IMR-90 (cell line): ENCODE results near the gene NAA35.

ENCODE experiments used
- BHLHE40 ChIP-seq: fragments of 150-350 bp; IDR thresholded peaks from 2 replicates; pipeline ENCODE4 v1.6.1; 2016; ENCODE audit warnings: mild to moderate bottlenecking, low read depth, low read length
- CEBPB ChIP-seq: IDR thresholded peaks from 2 replicates; pipeline ENCODE4 v1.6.1; 2012; ENCODE audit warnings: low read depth, low read length, improper control_type of control experiment
- CTCF ChIP-seq: conservative IDR thresholded peaks from 2 replicates; pipeline ENCODE4 v1.5.1; 2012; ENCODE audit warnings: mild to moderate bottlenecking, low read depth, low read length, improper control_type of control experiment
- FOS ChIP-seq: fragments of 150-350 bp; IDR thresholded peaks from 2 replicates; pipeline ENCODE4 v1.6.1; 2016; ENCODE audit warnings: low read depth, low read length
- MAFK ChIP-seq: IDR thresholded peaks from 2 replicates; pipeline ENCODE4 v1.6.1; 2012; ENCODE audit warnings: low read depth, low read length, improper control_type of control experiment
- MAZ ChIP-seq: IDR thresholded peaks from 2 replicates; pipeline ENCODE4 v1.6.1; 2012; ENCODE audit warnings: low read depth, mild to moderate bottlenecking, low read length, improper control_type of control experiment, moderate library complexity, borderline replicate concordance
- NFE2L2 ChIP-seq: fragments of 150-350 bp; IDR thresholded peaks from 2 replicates; pipeline ENCODE4 v1.6.1; 2016; ENCODE audit warnings: low read depth, mild to moderate bottlenecking, low read length
- POLR2A ChIP-seq: IDR thresholded peaks from 2 replicates; pipeline ENCODE4 v1.6.1; 2012; ENCODE audit warnings: mild to moderate bottlenecking, low read depth, low read length
- RAD21 ChIP-seq: IDR thresholded peaks from 2 replicates; pipeline ENCODE4 v1.6.1; 2012; ENCODE audit warnings: low read length, improper control_type of control experiment
- RCOR1 ChIP-seq: IDR thresholded peaks from 2 replicates; pipeline ENCODE4 v1.6.1; 2012; ENCODE audit warnings: mild to moderate bottlenecking, low read length, improper control_type of control experiment; ENCODE audit not compliant: insufficient replicate concordance
- RFX5 ChIP-seq: IDR thresholded peaks from 2 replicates; pipeline ENCODE4 v1.8.0; 2012; ENCODE audit warnings: low read depth, mild to moderate bottlenecking, low read length, moderate library complexity
- SMC3 ChIP-seq: fragments of 150-350 bp; IDR thresholded peaks from 2 replicates; pipeline ENCODE4 v1.6.1; 2016; ENCODE audit warnings: low read depth, mild to moderate bottlenecking, antibody characterized with exemption, low read length, moderate library complexity
- TF ChIP-seq, protein P1 (sequence below): fragments of 150-350 bp; IDR thresholded peaks from 2 replicates; pipeline ENCODE4 v1.6.1; 2017; ENCODE audit warnings: mild to moderate bottlenecking, antibody characterized with exemption, low read length, low read depth

GRCh38 chr9:86027767-86028166, 86.8 kb downstream of the NAA35 start:
- TF ChIP-seq CTCF (no peak), POLR2A (no peak), NFE2L2 (no peak), FOS (no peak), SMC3 (no peak), RAD21 (no peak), CEBPB (no peak), BHLHE40 (no peak), MAFK (no peak), MAZ (no peak), RFX5 (no peak), RCOR1 (no peak)
- TF ChIP-seq, protein P1, sequence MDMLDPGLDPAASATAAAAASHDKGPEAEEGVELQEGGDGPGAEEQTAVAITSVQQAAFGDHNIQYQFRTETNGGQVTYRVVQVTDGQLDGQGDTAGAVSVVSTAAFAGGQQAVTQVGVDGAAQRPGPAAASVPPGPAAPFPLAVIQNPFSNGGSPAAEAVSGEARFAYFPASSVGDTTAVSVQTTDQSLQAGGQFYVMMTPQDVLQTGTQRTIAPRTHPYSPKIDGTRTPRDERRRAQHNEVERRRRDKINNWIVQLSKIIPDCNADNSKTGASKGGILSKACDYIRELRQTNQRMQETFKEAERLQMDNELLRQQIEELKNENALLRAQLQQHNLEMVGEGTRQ = no peak
